Mucosa of descending colon (tissue), 3 donors: ENCODE data around the gene EFNB1. TPM values are rescaled to one million over a fixed set of nuclear protein-coding genes. Genes with fewer than 3 reads are reported as not detected.

Experiments used
- ATAC-seq: fragments of 200-7000 bp; cut with Tn5 transposase; one replicate; pipeline ENCODE4 v1.9.1; 2020; ENCODE audit warnings: mild to moderate bottlenecking, moderate library complexity
- DNase-seq, 3 donors: peaks; one replicate each; pipeline ENCODE4 v3.0.0-alpha.2; 2020
- H3K36me3 ChIP-seq: fragments of 200-600 bp; one replicate; pipeline ENCODE4 v1.8.0; 2021; ENCODE audit warnings: low read depth, mild to moderate bottlenecking
- H3K4me1 ChIP-seq: fragments of 200-600 bp; one replicate; pipeline ENCODE4 v1.8.0; 2021; ENCODE audit warnings: low read depth, mild to moderate bottlenecking
- H3K4me3 ChIP-seq: fragments of 200-600 bp; one replicate; pipeline ENCODE4 v1.8.0; 2021; ENCODE audit warnings: mild to moderate bottlenecking
- H3K9me3 ChIP-seq: fragments of 200-600 bp; one replicate; pipeline ENCODE4 v1.8.0; 2021; ENCODE audit warnings: mild to moderate bottlenecking
- CTCF ChIP-seq: fragments of 200-600 bp; IDR thresholded peaks from one replicate; pipeline ENCODE4 v1.8.0; 2022; ENCODE audit warnings: antibody characterized with exemption, mild to moderate bottlenecking
- intact Hi-C, 2 donors: fragments of 100-400 bp; cut with DNase I in 1 of 2; cut with micrococcal nuclease in 1 of 2; formaldehyde crosslinking; loops; one replicate each; pipeline versions ENCODE4 v1.11.0 to v1.11.1; 2022; cut with DNase I, micrococcal nuclease
- total RNA-seq, 3 donors: library from RNA; stranded (reverse); fragmentation: NEBNext Ultra II Directional in 2 of 3; extraction: Animal tissue kit (Norgen Biotek cat#: 25700) in 2 of 3; gene quantifications; one replicate each; pipeline versions ENCODE4 v1.2.1 to v1.2.4, GENCODE V29; 2021 to 2023
- donor health status: DM: no; HTN: no; CAD: no; lungs with moderate emphysema.
- donor health status: DM: no; HTN: no; CAD: no.
- donor health status: DM: no; HTN: yes; CAD: no.

The EFNB1 gene
- total RNA-seq, 3 donors from 2014 or later, result 41.7 to 81.5 (median 66.3) TPM

GRCh38 chrX:68853665-68854251, 24.9 kb downstream of the EFNB1 start:
- no peak overlapping the region for H3K4me3 ChIP-seq
- H3K36me3 ChIP-seq, result no peaks in the 10 kb centered on the region
- no peaks in the 10 kb centered on the region for H3K9me3 ChIP-seq
- DNase-seq, result no peak
- no peaks in the 10 kb centered on the region for H3K4me1 ChIP-seq
- TF ChIP-seq CTCF, result no peak
- no peak for ATAC-seq
- intact Hi-C loops, result no loop called here

- intact Hi-C loops, result no loop called here
- Histone ChIP-seq H3K9me3 (no peaks in the 10 kb centered on the region), H3K4me3 (no peak overlapping the region), H3K36me3 (no peaks in the 10 kb centered on the region), H3K4me1 (peaks cover 2% of the 10 kb centered on the region)
- ATAC-seq (no peak), DNase-seq (no peak)
- TF ChIP-seq CTCF, result no peak
Observed at GRCh38 chrX:68865300-68865699, 36.5 kb downstream of the EFNB1 start.

- no peaks in the 10 kb centered on the region for H3K9me3 ChIP-seq
- H3K36me3 ChIP-seq, result no peaks in the 10 kb centered on the region
- H3K4me3 ChIP-seq, result no peak overlapping the region
- intact Hi-C loops, result no loop called here
- ATAC-seq (no peak), DNase-seq (no peak)
- peaks cover 2% of the 10 kb centered on the region for H3K4me1 ChIP-seq
- no peak for TF ChIP-seq CTCF
Observed at GRCh38 chrX:68865926-68866325, 37.1 kb downstream of the EFNB1 start.

DNA sequence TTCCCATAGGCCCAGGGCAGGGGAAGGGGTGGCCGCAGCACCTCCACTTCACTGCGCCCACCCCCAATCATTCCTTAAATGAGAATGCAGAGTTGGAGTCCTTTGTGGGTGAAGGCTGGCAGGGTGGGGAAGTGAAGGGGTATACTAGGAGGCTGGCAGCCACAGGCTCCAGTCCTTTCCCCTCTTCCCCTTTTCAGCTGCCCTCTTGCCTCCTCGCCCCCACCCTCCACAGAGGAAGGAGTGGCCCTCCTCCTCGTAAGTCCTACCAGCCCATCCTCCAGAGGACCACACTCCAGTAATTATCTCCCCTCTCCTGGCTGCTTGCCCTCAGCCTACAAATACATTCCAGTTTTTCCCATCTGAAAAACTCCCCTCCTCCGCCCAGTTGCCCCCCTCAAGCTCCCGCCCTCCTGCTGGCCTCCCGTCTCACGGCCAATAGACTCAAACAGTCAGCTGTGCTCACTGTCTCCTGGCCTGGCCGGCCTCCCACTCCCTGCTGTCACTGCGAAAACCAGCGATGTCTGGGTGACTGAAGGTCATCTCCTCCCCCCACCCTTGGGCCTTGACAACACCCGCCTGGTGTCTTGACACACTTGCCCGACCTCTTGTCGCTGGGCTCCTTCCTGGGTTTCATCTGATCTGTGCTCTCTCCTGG, 38.8 kb downstream of the EFNB1 start:
- intact Hi-C loops, result no loop called here
- Histone ChIP-seq H3K9me3 (no peaks in the 10 kb centered on the region), H3K4me3 (no peak overlapping the region), H3K4me1 (peaks cover 2% of the 10 kb centered on the region), H3K36me3 (no peaks in the 10 kb centered on the region)
- ATAC-seq, result no peak
- DNase-seq, result no peak
- TF ChIP-seq CTCF, result no peak

DNA sequence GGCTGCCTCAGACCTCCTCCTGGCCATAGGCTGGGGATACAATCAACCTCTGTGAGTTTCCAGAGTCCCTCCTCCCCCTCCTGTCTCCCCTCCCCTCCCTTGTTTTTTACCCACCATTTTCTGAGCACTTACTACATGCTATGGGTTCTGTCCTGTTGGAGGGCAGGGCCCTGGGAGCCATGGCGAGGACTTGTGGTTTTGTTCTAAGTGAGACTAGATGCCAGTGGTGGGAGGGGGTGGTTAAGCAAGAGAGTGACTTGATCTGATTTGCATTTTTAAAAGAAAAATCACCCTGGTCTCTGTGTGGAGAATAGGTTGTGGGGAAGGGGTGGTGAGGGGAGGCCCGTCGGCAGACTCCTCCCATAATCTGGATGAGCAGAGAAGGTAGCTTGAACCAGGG, 39.5 kb downstream of the EFNB1 start:
- no peak overlapping the region for H3K4me3 ChIP-seq
- H3K36me3 ChIP-seq, result no peaks in the 10 kb centered on the region
- no peak for TF ChIP-seq CTCF
- DNase-seq, result no peak
- H3K9me3 ChIP-seq, result no peaks in the 10 kb centered on the region
- intact Hi-C loops, result no loop called here
- peaks cover 2% of the 10 kb centered on the region for H3K4me1 ChIP-seq
- ATAC-seq, result no peak
